Fibroblast of villous mesenchyme (primary cell): ENCODE results near the gene C1QL4. TPM values are rescaled to one million over a fixed set of nuclear protein-coding genes. Genes with fewer than 3 reads are reported as not detected.
"Not testable (repeated sequence)": the region's sequence is repeated elsewhere in the genome, so short reads cannot be mapped to it uniquely, and the experiment has no call there.

ENCODE experiments used
- DNase-seq: peaks from one replicate; pipeline ENCODE4 v3.0.0-alpha.2; 2010; ENCODE audit warnings: low read depth
- H3K4me3 ChIP-seq: 2 replicates; pipeline ENCODE4 v1.5.1; 2011; ENCODE audit warnings: low read depth, mild to moderate bottlenecking, low read length
- CTCF ChIP-seq: IDR thresholded peaks from 2 replicates; pipeline ENCODE4 v1.5.1; 2012; ENCODE audit warnings: low read depth, mild to moderate bottlenecking, low read length; ENCODE audit not compliant: insufficient read depth
- total RNA-seq: library from RNA; depleted of rRNA; stranded (reverse); fragments of >200 nt; gene quantifications from 2 replicates; pipeline ENCODE4 v1.2.3, GENCODE V29; 2012

C1QL4 gene
- total RNA-seq, 1 donor = not detected

- no peak for TF ChIP-seq CTCF
- DNase-seq = no peak
- no peak overlapping the region for H3K4me3 ChIP-seq
Observed at GRCh38 chr12:49314811-49315210, 22.2 kb downstream of the C1QL4 start.

- H3K4me3 ChIP-seq, DNase-seq: not testable (repeated sequence)
Observed at GRCh38 chr12:49310451-49311000, 26.5 kb downstream of the C1QL4 start.

- TF ChIP-seq CTCF = no peak
- no peak overlapping the region for H3K4me3 ChIP-seq
- no peak for DNase-seq
Observed at GRCh38 chr12:49309386-49309785, 27.6 kb downstream of the C1QL4 start.

- TF ChIP-seq CTCF = no peak
- H3K4me3 ChIP-seq = no peak overlapping the region
- no peak for DNase-seq
Observed at GRCh38 chr12:49305762-49306510, 31.1 kb downstream of the C1QL4 start.

GRCh38 chr12:49304161-49304560, 32.8 kb downstream of the C1QL4 start:
- no peak for TF ChIP-seq CTCF
- no peak overlapping the region for H3K4me3 ChIP-seq
- peak; percentile 44 for DNase-seq

GRCh38 chr12:49301760-49302159, 35.2 kb downstream of the C1QL4 start:
- DNase-seq = peak; percentile 61
- no peak overlapping the region for H3K4me3 ChIP-seq
- TF ChIP-seq CTCF = no peak

GRCh38 chr12:49298160-49298559, 38.8 kb downstream of the C1QL4 start:
- TF ChIP-seq CTCF = no peak
- no peak for DNase-seq
- no peak overlapping the region for H3K4me3 ChIP-seq
